HTR-8/SVneo (cell line): ENCODE data around the gene ZCCHC14.
A peak's percentile ranks its signal among the peaks of the same experiment; 100 is the strongest.
"Not testable (repeated sequence)": the region's sequence is repeated elsewhere in the genome, so short reads cannot be mapped to it uniquely, and the experiment has no call there.

ENCODE experiments used
- DNase-seq: peaks from one replicate; pipeline ENCODE4 v3.0.0; 2011; ENCODE audit warnings: low spot score, mixed read lengths; ENCODE audit not compliant: insufficient read length
- FAIRE-seq: peaks from 2 replicates; lab custom pipeline; 2011; peaks lifted over from hg19 to GRCh38; lab: Jason Lieb, UNC

Gene ZCCHC14

DNA sequence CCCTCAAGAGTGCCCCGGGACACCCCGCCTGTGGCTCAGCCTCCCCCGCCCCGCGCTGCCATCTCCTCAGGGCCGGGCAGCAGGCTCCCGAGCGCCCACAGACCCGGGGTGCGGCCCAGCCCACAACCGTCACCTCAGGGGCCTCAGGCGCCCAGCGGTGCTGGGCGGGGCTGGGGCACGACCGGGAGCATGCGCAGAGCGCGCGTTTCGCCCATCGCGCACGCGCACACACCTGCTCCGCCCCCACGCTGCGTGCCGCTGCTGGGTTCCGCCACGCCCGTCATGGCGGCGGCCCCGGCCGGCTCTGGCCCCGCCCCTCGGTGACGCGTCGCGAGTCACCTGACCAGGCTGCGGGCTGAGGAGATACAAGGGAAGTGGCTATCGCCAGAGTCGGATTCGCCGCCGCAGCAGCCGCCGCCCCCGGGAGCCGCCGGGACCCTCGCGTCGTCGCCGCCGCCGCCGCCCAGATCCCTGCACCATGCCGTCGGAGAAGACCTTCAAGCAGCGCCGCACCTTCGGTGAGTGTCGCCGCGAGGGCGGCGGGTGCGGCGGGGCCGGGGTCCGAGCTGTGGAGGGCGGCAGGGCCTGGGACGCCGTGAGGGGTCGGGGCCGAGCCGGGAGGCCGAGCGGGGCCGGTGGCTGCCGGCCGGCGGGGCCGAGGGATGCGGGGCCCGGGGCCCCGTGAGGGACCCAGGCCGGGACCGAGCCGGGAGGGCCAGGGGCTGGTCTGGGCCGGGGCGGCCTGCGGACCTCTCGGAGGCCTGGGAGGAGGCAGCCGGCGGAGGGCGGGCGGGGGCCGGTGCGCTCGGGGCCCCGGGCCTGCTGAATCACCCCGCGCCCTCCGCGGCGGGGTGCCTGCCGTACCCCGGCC is 100.6 kb downstream of the ZCCHC14 start, which contains the start of gene MAP1LC3B:
TSS of gene MAP1LC3B (plus strand) at position 387 of the 871 bp plus-strand sequence. CDS start at position 479, 92 bp downstream.
- FAIRE-seq (peak; percentile 98), DNase-seq (peak; percentile 97)

DNA sequence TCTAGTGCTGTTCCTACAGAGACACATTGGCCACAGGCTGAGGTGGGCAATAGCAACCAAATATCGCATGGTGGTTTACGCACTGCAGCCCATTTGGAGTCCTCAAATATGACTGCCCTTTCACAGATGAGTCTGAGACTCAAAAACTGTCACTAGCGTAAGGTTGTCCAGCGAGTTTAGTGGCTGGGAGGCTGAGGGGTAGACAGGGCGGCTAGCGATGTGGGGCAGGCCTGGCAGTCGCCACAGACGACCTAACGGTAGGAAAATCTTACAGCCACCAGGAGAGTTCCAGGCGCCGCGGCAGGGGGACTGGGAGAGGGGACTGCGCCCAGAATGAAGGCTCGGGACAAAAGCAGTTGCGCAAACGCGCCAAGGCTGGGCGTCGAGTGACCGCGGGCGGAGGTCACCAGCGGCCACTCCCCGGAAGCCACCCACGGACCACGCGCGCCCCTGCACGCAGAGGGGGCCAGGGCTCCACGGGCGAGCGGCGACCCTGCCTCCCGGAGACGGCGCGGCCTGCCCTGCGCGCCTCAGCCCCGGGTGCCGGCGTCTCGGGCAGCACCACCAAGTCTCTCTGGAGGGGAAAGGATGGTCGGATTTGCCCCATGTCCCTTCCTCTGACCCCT is 101.4 kb downstream of the ZCCHC14 start:
- DNase-seq = no peak
- FAIRE-seq = no peak

DNA sequence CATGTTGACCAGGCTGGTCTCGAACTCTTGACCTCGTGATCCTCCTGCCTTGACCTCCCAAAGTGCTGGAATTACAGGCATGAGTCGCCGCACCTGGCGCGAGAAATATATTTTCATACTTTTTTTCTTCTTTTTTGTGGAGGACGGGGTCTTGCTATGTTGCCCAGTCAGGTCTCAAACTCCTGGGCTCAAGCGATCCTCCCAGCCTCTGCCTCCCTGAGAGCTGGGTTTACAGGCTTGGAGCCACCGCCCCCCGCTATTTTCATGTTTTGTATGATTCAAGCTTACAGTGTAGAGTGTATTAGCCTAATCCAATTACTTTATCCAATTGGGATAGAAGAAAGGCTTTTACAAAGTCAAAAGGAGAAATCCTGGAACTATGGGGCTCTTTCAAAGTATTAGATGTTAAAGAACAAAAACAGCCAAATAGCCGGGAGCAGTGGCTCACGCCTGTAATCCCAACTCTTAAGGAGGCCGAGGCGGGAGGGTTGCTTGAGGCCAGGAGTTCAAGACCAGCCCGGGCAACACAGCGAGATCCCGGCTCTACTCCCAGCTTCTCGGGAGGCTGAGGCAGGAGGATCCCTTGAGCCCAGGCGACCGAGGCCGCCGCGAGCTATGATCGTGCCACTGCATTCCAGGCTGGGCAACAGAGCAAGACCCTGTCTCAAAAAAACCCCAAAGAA is 102.0 kb downstream of the ZCCHC14 start:
- DNase-seq (no peak), FAIRE-seq (no peak)

DNA sequence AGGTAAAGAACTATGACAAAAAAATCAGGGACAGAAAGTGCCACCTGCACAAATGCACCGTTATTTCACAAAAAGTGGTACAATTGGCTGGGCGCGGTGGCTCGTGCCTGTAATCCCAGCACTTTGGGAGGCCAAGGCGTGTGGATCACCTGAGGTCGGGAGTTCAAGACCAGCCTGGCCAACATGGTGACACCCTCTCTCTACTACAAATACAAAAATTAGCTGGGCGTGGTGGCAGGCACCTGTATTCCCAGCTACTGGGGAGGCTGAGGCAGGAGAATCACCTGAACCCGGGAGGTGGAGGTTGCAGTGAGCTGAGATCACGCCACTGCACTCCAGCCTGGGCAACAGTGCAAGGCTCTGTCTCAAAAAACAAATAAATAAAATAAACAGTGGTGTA is 102.9 kb downstream of the ZCCHC14 start:
- FAIRE-seq, DNase-seq: not testable (repeated sequence)

DNA sequence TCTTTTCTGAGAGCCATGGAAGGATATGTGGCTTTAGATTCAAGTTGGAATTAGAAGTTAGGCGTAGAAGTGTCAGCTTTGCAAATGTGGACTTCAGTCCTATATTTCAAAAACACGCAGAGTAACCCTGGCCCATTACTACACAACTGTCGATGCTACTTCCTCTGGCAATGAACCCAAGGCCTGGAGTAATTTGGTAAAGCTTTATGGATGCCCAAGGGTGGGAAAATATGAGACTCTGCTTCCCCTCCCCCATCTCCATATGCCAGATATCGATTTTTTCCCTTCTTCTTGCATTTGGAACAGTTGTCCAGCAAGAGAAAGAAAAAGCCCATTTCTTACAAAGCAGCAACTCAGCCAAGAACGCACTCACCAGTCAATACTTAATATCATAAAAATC is 103.6 kb downstream of the ZCCHC14 start:
- FAIRE-seq (no peak), DNase-seq (no peak)

DNA sequence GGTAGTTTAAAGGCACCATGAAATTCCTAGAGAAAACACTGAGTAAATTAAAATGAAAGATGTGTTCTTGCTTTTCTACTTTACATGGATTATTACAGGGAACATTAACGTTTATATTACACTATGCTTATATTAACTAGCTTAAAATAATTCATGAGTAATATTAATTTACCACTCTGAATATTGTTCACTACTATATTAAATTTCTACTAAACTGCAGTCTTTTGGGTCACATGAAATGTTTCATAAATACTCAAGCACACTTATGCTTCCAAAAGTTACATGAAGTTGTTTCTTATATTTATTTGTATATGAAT is 104.0 kb downstream of the ZCCHC14 start:
- no peak for FAIRE-seq
- DNase-seq = no peak

DNA sequence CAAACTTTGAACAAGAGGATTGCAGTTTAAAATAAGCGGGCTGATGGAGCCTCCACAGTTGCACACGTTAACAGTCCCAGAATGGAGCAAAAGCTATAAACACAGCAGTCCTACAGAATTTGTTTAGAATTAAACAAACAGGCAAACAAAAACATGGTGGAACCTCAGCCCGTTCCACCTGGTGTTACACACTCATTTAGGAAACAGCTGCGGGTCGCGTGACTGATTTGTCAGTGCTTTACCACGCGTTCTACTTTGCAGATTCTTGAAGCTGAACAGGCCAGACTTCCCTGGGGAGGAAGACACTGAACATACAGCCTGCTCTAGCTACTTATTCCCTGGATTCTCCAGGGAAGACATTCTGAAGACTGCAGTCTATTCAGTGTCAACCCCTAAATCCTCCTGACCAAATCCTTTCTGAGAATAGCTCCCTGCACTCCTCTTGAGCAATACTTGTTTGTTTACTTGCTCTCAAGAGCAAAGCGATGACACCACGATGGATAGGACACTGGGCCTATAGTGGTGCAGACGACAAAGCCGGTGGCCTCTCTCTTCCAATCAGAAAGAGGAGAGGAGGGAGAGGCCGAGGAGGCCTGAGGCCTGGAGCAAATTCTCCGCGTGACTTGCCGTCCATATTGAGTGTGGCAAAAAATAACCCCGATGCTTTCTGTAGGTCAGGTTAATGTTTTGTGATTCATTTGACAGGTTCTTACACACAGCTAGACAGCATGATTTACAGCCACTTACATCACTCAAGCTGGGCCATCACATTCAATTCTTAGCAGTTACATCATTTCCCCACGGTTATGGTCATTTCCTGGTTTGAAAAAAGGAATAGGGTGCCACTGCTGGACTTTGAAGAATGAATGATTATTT is 104.6 kb downstream of the ZCCHC14 start:
- DNase-seq = peak; percentile 96
- FAIRE-seq = peak; percentile 42

DNA sequence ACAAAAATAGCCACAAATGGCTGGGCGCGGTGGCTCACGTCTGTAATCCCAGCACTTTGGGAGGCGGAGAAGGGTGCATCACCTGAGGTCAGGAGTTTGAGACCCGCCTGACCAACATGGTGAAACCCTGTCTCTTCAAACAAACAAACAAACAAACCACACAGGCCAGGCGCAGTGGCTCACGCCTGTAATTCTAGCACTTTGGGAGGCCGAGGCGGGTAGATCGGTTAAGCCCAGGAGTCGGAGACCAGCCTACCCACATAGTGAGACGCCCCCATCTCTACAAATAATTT is 108.0 kb downstream of the ZCCHC14 start:
- DNase-seq, FAIRE-seq: not testable (repeated sequence)

DNA sequence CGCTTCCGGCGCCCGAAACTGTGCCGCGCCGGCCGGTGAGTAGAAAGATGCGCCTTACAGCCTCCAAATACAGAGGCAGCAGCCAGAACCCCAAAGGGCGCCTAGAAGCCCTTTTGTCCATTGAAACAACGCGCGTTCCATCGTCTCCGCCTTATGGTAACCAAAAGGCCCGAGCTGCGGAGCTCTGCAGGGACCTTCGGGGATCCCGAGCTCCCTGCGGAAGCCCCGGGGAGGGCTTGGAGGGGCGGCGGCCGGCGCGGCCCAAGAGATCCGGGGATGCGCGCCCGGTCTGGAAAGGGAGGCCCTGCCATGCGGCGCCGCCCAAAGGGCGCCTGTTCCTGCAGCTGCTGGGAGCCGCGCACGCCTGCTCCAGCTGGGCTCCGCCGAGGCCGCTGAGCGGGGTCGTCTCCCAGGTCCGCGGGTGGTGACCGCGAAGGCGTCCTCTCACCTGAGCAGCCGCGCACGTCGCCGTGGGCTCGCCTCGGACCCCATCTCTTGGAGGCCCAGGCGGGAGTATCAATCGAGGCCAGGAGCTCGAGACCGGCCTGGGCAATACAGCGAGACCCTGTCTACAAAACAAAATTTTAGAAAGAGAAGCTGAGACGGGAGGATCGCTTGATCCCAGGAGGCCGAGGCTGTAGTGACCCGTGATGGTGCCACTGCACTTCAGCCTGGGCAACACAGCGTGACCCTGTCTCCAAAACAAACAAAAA is 108.5 kb downstream of the ZCCHC14 start:
- DNase-seq = no peak
- no peak for FAIRE-seq

DNA sequence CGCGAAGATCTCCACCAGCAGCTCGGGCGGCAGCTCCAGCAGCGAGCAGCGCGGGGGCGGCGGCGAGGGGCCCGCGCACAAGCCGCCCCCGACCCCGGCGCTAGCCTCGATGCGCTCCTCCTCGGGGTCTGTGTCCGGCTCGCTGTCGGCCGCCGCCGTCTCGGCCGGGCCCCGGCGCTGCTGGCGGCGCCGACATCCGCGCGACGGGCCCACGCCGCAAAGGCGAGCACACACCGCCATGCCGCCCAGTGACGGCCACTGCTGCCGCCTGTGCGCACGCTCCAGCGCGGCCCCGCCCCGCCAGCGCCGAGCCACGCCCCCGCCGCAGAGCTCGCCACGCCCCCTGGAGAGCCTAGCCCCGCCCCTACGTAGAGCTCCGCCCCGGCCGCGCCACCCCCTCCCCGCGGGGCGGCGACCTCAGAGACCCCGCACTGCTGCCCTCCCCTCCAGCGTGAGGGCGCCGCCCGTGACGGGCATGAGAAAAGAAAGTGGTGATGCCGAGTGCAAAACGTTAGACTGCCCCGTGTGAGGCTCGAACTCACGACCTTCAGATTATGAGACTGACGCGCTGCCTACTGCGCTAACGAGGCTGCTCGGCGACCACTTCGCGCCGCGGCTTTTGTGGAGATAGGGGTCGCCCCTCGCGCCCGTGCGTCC is 109.2 kb downstream of the ZCCHC14 start, which contains the start of gene FBXO31:
TSS of gene FBXO31 (minus strand) at position 272 of the 657 bp plus-strand sequence. CDS start at position 240, 32 bp downstream.
- peak; percentile 92 for FAIRE-seq

DNA sequence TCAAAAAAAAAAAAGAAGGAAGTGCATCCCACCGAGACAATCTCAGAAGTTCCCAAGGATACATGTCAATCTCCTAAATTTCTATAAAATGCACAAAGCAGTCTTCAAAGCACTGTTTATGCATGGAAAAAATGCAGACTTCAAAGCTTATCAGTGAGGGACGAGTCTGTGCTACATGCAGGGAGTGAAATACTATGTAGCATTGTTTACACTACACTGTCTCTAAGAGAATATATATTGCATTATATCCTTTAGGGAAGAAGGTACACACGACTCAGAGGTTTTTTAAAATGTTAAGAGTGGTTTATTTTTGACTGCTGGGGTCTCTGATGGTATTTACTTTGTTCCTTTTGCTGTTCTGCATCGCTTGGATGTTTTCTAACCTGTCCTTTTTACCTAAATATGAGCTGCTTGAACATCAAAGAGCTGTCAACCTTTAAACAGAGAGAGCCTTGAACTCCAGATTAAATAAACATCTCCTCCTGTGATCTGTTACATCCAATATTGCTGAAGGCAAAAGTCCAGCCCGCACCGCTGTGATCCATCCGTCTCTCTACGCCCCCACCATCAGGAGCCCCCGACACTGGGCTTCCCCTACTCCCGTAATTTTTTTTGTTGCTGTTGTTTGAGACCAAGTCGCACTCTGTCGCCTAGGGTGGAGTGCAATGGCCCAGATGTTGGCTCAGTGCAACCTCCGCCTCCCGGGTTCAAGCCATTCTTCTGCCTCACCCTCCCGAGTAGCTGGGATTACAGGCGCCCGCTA is 110.6 kb downstream of the ZCCHC14 start:
- no peak for FAIRE-seq
- no peak for DNase-seq

More for the DNA sequence above, 109.2 kb downstream of the ZCCHC14 start, which contains the start of gene FBXO31:
- peak; percentile 81 for DNase-seq

DNA sequence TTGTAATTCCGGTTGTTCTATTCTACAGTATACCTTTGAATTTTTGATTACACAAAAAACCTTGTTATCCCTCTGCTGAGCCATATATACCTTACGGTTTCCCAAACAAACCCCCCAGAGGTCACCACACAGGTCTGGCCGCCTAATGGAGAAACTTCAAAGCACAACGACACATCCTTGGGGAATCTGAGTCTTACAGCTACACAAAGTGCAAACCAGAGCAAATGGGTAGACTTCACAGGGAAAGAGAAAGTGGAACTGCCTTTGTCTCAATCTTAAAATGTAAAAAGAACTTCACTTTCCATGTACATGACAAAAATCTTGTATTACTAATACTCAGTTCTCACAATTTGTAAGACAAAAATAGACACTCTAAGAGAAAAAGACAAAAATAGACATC is 111.9 kb downstream of the ZCCHC14 start:
- no peak for FAIRE-seq
- DNase-seq = no peak

DNA sequence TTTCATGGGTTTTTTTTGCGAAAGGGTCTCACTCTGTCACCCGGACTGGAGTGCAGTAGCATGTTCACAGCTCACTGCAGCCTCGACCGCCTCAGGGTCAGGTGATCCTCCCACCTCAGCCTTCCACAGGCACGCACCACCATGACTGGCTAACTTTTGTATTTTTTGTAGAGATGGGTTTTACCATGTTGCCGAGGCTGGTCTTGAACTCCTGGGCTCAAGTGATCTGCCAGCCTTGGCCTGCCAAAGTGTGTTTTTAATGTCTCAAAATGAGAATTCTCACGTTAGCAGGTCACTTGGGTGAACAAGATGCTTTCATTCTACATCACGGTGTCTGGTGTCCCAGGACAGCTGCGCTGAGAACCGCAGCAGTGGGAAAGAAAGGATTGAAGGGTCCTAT is 112.4 kb downstream of the ZCCHC14 start:
- FAIRE-seq (no peak), DNase-seq (no peak)

DNA sequence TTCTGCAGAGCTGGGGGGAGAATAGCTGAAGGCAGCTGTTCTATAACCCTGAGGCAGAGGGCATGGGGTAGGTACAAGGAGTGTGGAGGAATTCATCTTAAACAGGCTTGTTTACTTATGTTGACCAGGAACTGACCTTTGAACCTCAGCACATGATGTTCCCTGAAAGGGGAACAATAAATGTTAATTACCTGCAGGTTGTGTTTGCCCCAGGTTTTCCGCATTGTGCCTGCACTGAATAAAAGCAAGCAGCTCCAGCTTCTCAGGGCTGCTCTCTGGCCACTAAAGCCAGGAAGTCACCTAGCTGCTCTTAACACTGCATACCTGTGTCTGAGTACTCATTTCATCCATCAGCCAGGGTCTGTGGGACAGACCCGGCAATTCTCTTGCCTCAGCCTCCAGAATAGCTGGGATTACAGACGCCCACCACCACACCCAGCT is 113.5 kb downstream of the ZCCHC14 start:
- FAIRE-seq, DNase-seq: not testable (repeated sequence)

DNA sequence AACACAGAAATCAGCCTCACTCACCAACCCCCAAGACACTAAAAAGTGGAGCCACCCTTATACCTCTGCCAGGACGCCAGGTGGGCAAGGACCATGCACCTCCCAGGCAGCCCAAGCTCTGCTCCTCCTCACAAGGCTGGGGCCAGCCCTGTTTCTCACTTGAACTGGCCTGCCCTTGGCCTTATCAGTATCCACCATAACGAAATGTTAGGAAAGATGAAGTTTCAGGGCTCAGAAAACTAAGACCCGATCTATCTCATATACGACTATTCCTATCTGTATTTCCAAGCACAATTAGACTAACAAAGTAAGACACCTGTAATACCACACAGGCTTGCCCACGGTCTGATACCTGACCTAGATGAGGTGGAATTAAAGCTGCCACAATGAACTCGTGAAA is 116.2 kb downstream of the ZCCHC14 start:
- FAIRE-seq = no peak

DNA sequence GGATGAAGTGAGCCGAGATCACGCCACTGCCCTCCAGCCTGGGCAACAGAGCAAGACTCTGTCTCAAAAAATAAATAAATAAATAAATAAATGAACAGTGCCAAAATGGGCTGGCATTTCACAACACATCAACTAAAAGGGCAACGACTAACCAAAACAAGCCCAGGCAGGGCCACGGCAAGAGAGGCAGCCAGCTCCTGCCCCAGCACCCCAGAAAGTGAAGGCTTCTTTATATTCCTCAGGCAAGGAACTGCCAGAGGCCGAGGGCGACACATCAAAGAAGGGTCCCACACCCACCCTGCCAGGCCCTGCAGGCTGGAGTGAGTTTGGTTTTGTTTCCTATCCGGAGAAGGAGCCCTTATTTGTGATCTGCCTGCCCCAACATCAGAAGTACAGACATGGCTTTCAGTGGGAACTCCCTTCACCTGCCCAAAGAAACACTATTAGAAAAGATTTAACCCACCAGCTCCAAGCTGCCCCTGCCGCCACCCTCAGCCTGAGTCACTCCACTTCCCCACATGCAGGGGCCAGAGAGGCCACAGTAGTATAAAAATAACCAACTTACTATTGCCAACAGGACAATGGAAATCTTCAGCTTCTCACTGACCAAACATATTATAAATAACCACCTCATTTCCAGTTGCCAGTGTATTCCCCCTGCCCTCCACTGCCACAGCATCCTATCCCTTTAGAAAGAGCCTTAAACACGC is 117.2 kb downstream of the ZCCHC14 start:
- no peak for FAIRE-seq
- DNase-seq = no peak

More for the DNA sequence above, 116.2 kb downstream of the ZCCHC14 start:
- no peak for DNase-seq

DNA sequence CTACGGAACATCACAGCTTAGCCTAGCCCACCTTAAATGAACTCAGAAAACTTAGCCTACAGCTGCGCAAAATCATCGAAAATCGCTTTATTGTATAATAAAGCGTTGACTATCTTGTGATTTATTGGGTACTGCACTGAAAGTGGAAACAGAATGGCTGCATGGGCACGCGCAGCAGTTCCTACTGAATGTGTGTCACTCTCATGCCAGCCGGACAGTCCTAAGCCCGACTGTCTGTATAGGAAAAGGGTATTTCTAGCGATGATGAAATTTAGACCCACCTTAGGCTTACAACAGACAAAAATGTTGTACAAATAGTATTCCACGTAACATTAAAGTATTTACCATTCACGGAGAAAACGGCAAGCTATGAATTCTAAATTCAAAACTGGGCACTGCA is 118.5 kb downstream of the ZCCHC14 start:
- no peak for DNase-seq
- FAIRE-seq = no peak
